Chondrocyte (in vitro differentiated cells): ENCODE data around the gene RRP1. TPM values are rescaled to one million over a fixed set of nuclear protein-coding genes. Genes with fewer than 3 reads are reported as not detected.

Experiments used
- DNase-seq: peaks from one replicate; pipeline ENCODE4 v3.0.0; 2021; ENCODE audit warnings: mixed read lengths, low spot score
- H3K27ac Mint-ChIP-seq: one replicate; pipeline ENCODE4 v1.8.0; 2021; ENCODE audit warnings: mild to moderate bottlenecking, moderate library complexity, mixed read lengths; ENCODE audit not compliant: unreplicated experiment
- H3K27me3 Mint-ChIP-seq: 2 replicates; pipeline ENCODE4 v1.8.0; 2021; ENCODE audit warnings: low read depth, mixed read lengths
- H3K36me3 Mint-ChIP-seq: 2 replicates; pipeline ENCODE4 v1.8.0; 2021; ENCODE audit warnings: low read depth, mixed read lengths
- H3K4me1 Mint-ChIP-seq: 2 replicates; pipeline ENCODE4 v1.8.0; 2021; ENCODE audit warnings: low read depth, mild to moderate bottlenecking, mixed read lengths
- H3K4me3 Mint-ChIP-seq: one replicate; pipeline ENCODE4 v1.8.0; 2021; ENCODE audit warnings: mild to moderate bottlenecking, moderate library complexity, mixed read lengths; ENCODE audit not compliant: unreplicated experiment
- H3K9me3 Mint-ChIP-seq: 2 replicates; pipeline ENCODE4 v1.8.0; 2021; ENCODE audit warnings: low read depth, mixed read lengths
- CTCF ChIP-seq: fragments of 200-600 bp; sonication (generic); IDR thresholded peaks from 2 replicates; pipeline ENCODE4 v1.5.0; 2021; ENCODE audit warnings: antibody characterized with exemption, mild to moderate bottlenecking, moderate library complexity
- total RNA-seq: library from RNA; stranded (reverse); gene quantifications from 3 replicates; pipeline ENCODE4 v1.2.1, GENCODE V29; 2021

RRP1 gene
- total RNA-seq, 1 donor from 2014 or later = 19.2 TPM

GRCh38 chr21:43760391-43760958, 28.9 kb upstream of the RRP1 start:
- no peak for TF ChIP-seq CTCF
- DNase-seq = no peak
- H3K27ac Mint-ChIP-seq = peak overlapping the region; percentile 17
- peaks cover 21% of the 10 kb centered on the region for H3K4me1 Mint-ChIP-seq
- H3K36me3 Mint-ChIP-seq = peaks cover 17% of the 10 kb centered on the region
- H3K27me3 Mint-ChIP-seq = no peaks in the 10 kb centered on the region
- H3K4me3 Mint-ChIP-seq = no peak overlapping the region
- H3K9me3 Mint-ChIP-seq = no peaks in the 10 kb centered on the region

- TF ChIP-seq CTCF = no peak
- H3K27ac Mint-ChIP-seq = no peak overlapping the region
- H3K4me3 Mint-ChIP-seq = no peak overlapping the region
- no peak for DNase-seq
- H3K9me3 Mint-ChIP-seq = no peaks in the 10 kb centered on the region
- H3K27me3 Mint-ChIP-seq = no peaks in the 10 kb centered on the region
- H3K4me1 Mint-ChIP-seq = peaks cover 18% of the 10 kb centered on the region
- peaks cover 10% of the 10 kb centered on the region for H3K36me3 Mint-ChIP-seq
Measured at GRCh38 chr21:43761886-43762285, 27.5 kb upstream of the RRP1 start.

GRCh38 chr21:43762303-43763128, 26.9 kb upstream of the RRP1 start:
- no peak overlapping the region for H3K4me3 Mint-ChIP-seq
- no peak for DNase-seq
- no peaks in the 10 kb centered on the region for H3K9me3 Mint-ChIP-seq
- TF ChIP-seq CTCF = no peak
- peaks cover 10% of the 10 kb centered on the region for H3K36me3 Mint-ChIP-seq
- H3K27me3 Mint-ChIP-seq = no peaks in the 10 kb centered on the region
- H3K4me1 Mint-ChIP-seq = peaks cover 22% of the 10 kb centered on the region
- H3K27ac Mint-ChIP-seq = no peak overlapping the region

GRCh38 chr21:43763901-43764523, 25.4 kb upstream of the RRP1 start:
- no peak for TF ChIP-seq CTCF
- peaks cover 9% of the 10 kb centered on the region for H3K36me3 Mint-ChIP-seq
- no peak overlapping the region for H3K4me3 Mint-ChIP-seq
- no peaks in the 10 kb centered on the region for H3K27me3 Mint-ChIP-seq
- no peak for DNase-seq
- no peak overlapping the region for H3K27ac Mint-ChIP-seq
- no peaks in the 10 kb centered on the region for H3K9me3 Mint-ChIP-seq
- H3K4me1 Mint-ChIP-seq = peaks cover 26% of the 10 kb centered on the region
